ENCODE results near the gene CYB5RL.

CYB5RL gene

GRCh38 chr1:54152696-54153095, 47.1 kb downstream of the CYB5RL start, which contains the start of gene CDCP2:
Gene CDCP2, minus strand, starts transcription at chr1:54153000. Its CDS starts 78 bp downstream, at chr1:54152922.
- TF ChIP-seq, protein P1, sequence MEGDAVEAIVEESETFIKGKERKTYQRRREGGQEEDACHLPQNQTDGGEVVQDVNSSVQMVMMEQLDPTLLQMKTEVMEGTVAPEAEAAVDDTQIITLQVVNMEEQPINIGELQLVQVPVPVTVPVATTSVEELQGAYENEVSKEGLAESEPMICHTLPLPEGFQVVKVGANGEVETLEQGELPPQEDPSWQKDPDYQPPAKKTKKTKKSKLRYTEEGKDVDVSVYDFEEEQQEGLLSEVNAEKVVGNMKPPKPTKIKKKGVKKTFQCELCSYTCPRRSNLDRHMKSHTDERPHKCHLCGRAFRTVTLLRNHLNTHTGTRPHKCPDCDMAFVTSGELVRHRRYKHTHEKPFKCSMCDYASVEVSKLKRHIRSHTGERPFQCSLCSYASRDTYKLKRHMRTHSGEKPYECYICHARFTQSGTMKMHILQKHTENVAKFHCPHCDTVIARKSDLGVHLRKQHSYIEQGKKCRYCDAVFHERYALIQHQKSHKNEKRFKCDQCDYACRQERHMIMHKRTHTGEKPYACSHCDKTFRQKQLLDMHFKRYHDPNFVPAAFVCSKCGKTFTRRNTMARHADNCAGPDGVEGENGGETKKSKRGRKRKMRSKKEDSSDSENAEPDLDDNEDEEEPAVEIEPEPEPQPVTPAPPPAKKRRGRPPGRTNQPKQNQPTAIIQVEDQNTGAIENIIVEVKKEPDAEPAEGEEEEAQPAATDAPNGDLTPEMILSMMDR (IDR thresholded peaks at IDR 0.05; ENCODE audit: insufficient read depth, missing control alignments) = no peak

GRCh38 chr1:54151013-54151412, 48.8 kb downstream of the CYB5RL start:
- DNase-seq (ENCODE audit: insufficient read length, low spot score) = no peak
- TF ChIP-seq, protein P1 (IDR thresholded peaks at IDR 0.05; ENCODE audit: insufficient read depth, missing control alignments) = no peak
- FAIRE-seq = no peak

More at GRCh38 chr1:54152696-54153095, 47.1 kb downstream of the CYB5RL start, which contains the start of gene CDCP2:
- DNase-seq (ENCODE audit: insufficient read length, low spot score) (no peak), FAIRE-seq (no peak)
